Activated T-cell treated with anti-CD3 and anti-CD28 coated beads, Interleukin-2, amount 50 U/mL, for 72 hours (primary cell): ENCODE measurements around the gene MCM3. TPM values are rescaled to one million over a fixed set of nuclear protein-coding genes. Genes with fewer than 3 reads are reported as not detected.

Experiments
- ATAC-seq, 2 donors: fragments of 150-1000 bp; cut with Tn5 transposase; replicated peaks in 1 of 2; 2 replicates each; pipeline ENCODE4 v1.10.0; 2021; ENCODE audit warnings: moderate library complexity in 2 of 2, mild to moderate bottlenecking in 1 of 2
- DNase-seq, 2 donors: peaks; one replicate each; pipeline ENCODE4 v3.0.0; 2021 to 2022; ENCODE audit warnings: mixed read lengths in 1 of 2
- H3K27ac Mint-ChIP-seq: one replicate; pipeline ENCODE4 v1.8.0; 2022; ENCODE audit warnings: mild to moderate bottlenecking, moderate library complexity, mixed read lengths
- H3K27me3 Mint-ChIP-seq: one replicate; pipeline ENCODE4 v1.8.0; 2022; ENCODE audit warnings: low read depth, mixed read lengths
- H3K36me3 Mint-ChIP-seq, 2 donors: one replicate each; pipeline ENCODE4 v1.8.0; 2022; ENCODE audit warnings: mixed read lengths in 2 of 2, mild to moderate bottlenecking in 1 of 2; ENCODE audit not compliant: insufficient read depth in 2 of 2
- H3K4me1 Mint-ChIP-seq: one replicate; pipeline ENCODE4 v1.8.0; 2022; ENCODE audit warnings: low read depth, mixed read lengths
- H3K4me3 Mint-ChIP-seq, 2 donors: one replicate each; pipeline ENCODE4 v1.8.0; 2022; ENCODE audit warnings: mild to moderate bottlenecking in 2 of 2, mixed read lengths in 2 of 2, moderate library complexity in 2 of 2
- H3K9me3 Mint-ChIP-seq, 2 donors: one replicate each; pipeline ENCODE4 v1.8.0; 2022; ENCODE audit warnings: mixed read lengths in 2 of 2
- total RNA-seq, 2 donors: library from RNA; stranded (reverse); gene quantifications; one replicate each; pipeline ENCODE4 v1.2.3, GENCODE V29; 2022

The MCM3 gene
- total RNA-seq, 2 donors from 2014 or later = 184 to 238 TPM

GRCh38 chr6:52288841-52289240, 4.3 kb upstream of the MCM3 start:
- no peaks in the 10 kb centered on the region for H3K36me3 Mint-ChIP-seq

GRCh38 chr6:52288216-52288615, 3.7 kb upstream of the MCM3 start:
- peaks cover 28% of the 10 kb centered on the region for H3K4me1 Mint-ChIP-seq
- H3K36me3 Mint-ChIP-seq = peaks cover 4% of the 10 kb centered on the region in 2 donors
- no peak overlapping the region for H3K27ac Mint-ChIP-seq
- no peaks in the 10 kb centered on the region for H3K9me3 Mint-ChIP-seq
- no peak for DNase-seq
- no peak for ATAC-seq
- H3K4me3 Mint-ChIP-seq = no peak overlapping the region
- no peaks in the 10 kb centered on the region for H3K27me3 Mint-ChIP-seq

More at GRCh38 chr6:52288841-52289240, 4.3 kb upstream of the MCM3 start:
- Mint-ChIP-seq H3K4me3 (no peak overlapping the region), H3K27ac (no peak overlapping the region), H3K9me3 (no peaks in the 10 kb centered on the region), H3K4me1 (peaks cover 23% of the 10 kb centered on the region), H3K27me3 (no peaks in the 10 kb centered on the region)
- DNase-seq = no peak
- no peak for ATAC-seq

DNA sequence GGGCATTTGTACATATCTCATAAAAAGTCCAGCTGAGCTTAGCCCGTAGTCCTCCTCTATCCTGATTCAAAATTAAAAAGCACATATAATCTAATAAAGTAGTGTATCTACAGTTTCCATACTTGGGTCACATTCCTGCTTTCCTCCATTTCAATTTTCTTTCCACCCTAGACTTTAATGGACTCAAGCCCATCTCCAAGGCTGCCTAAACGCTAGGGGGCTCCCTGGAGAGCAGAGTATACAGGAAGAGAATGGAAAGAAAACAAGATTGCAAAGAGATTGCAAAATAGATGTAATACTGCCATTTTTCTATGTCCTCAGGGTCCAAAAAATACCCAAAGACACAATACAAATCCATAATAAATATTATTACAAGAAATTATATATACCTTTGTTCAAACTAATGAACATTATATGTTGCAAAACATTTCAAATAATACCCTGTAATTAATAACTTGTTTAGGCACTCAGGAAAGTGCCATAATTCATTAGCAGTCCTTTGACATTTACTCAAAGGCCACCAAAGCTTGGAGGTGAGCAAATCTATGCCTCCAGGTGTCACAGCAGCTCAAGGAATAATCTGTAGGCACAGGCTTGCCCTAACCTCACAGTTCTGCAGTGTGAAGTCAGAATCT, 2.4 kb upstream of the MCM3 start:
- Mint-ChIP-seq H3K4me1 (peaks cover 41% of the 10 kb centered on the region), H3K9me3 (no peaks in the 10 kb centered on the region), H3K27me3 (no peaks in the 10 kb centered on the region), H3K27ac (no peak overlapping the region), H3K4me3 (peak overlapping the region in 1 of 2 donors; percentile 27), H3K36me3 (peaks cover 10 to 16% of the 10 kb centered on the region in 2 donors)
- ATAC-seq = no peak
- DNase-seq = peak; percentile 71 to 76

GRCh38 chr6:52285177-52286068, 881 bp upstream of the MCM3 start:
- no peaks in the 10 kb centered on the region for H3K9me3 Mint-ChIP-seq
- H3K27ac Mint-ChIP-seq = no peak overlapping the region
- ATAC-seq (peak; percentile 13 to 16), DNase-seq (no peak)
- H3K27me3 Mint-ChIP-seq = no peaks in the 10 kb centered on the region
- peaks cover 13 to 29% of the 10 kb centered on the region in 2 donors for H3K36me3 Mint-ChIP-seq
- H3K4me1 Mint-ChIP-seq = peaks cover 56% of the 10 kb centered on the region
- H3K4me3 Mint-ChIP-seq = no peak overlapping the region

- no peak overlapping the region for H3K27ac Mint-ChIP-seq
- peak in 1 of 2 donors; percentile 38 for DNase-seq
- H3K9me3 Mint-ChIP-seq = no peaks in the 10 kb centered on the region
- H3K36me3 Mint-ChIP-seq = peaks cover 15 to 38% of the 10 kb centered on the region in 2 donors
- no peak for ATAC-seq
- H3K27me3 Mint-ChIP-seq = no peaks in the 10 kb centered on the region
- H3K4me3 Mint-ChIP-seq = no peak overlapping the region
- peaks cover 61% of the 10 kb centered on the region for H3K4me1 Mint-ChIP-seq
Measured at GRCh38 chr6:52284131-52284459, 447 bp downstream of the MCM3 start.

- peak overlapping the region; percentile 81 for H3K27ac Mint-ChIP-seq
Measured at GRCh38 chr6:52283111-52283510, 1.4 kb downstream of the MCM3 start.

GRCh38 chr6:52276130-52276529, 8.4 kb downstream of the MCM3 start:
- no peak for ATAC-seq
- H3K9me3 Mint-ChIP-seq = no peaks in the 10 kb centered on the region
- H3K27ac Mint-ChIP-seq = no peak overlapping the region
- peaks cover 25% of the 10 kb centered on the region for H3K4me1 Mint-ChIP-seq
- DNase-seq = no peak
- H3K27me3 Mint-ChIP-seq = no peaks in the 10 kb centered on the region
- H3K36me3 Mint-ChIP-seq = peaks cover 13 to 57% of the 10 kb centered on the region in 2 donors
- no peak overlapping the region for H3K4me3 Mint-ChIP-seq

More at GRCh38 chr6:52283111-52283510, 1.4 kb downstream of the MCM3 start:
- H3K36me3 Mint-ChIP-seq = peaks cover 17 to 48% of the 10 kb centered on the region in 2 donors
- DNase-seq (no peak), ATAC-seq (no peak)
- H3K9me3 Mint-ChIP-seq = no peaks in the 10 kb centered on the region
- peaks cover 53% of the 10 kb centered on the region for H3K4me1 Mint-ChIP-seq
- H3K4me3 Mint-ChIP-seq = peak overlapping the region in 1 of 2 donors; percentile 92
- H3K27me3 Mint-ChIP-seq = no peaks in the 10 kb centered on the region

DNA sequence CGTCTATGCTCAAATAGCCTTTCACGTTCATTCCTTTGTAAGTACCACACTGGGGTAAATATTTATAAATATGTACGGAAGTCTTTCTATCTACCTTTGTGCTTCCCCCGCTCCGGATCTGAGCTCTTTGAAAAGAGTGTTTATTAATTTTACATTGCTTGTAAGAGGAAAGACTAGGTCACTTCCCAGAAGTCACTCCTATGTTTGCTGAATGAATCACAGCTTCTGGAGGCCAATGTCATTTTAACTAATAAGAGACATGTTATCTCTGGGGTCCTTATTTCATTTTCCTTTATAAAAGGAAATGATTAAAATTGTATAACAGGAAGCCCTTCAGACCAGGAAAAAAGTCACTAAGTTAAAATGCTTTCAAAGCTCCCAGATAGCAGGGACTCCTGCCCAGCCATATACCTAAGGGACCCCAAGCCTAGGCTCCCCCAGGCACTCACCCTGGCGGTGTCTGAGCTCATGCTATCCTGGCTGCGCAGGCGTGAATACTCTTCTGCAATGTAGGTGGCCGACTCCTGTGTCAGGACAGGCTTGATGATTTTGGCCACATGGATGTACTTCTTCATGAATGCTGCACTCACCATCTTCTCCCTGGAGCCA, 12.6 kb downstream of the MCM3 start:
- DNase-seq (no peak), ATAC-seq (no peak)
- H3K4me1 Mint-ChIP-seq = peaks cover 18% of the 10 kb centered on the region
- no peaks in the 10 kb centered on the region for H3K9me3 Mint-ChIP-seq
- H3K36me3 Mint-ChIP-seq = peaks cover 16 to 54% of the 10 kb centered on the region in 2 donors
- H3K27me3 Mint-ChIP-seq = no peaks in the 10 kb centered on the region
- H3K27ac Mint-ChIP-seq = peak overlapping the region; percentile 30
- H3K4me3 Mint-ChIP-seq = no peak overlapping the region

- peak overlapping the region; percentile 76 for H3K27ac Mint-ChIP-seq
- DNase-seq (peak; percentile 69 to 77), ATAC-seq (peak; percentile 75 to 77)
- no peak overlapping the region for H3K4me3 Mint-ChIP-seq
- no peaks in the 10 kb centered on the region for H3K27me3 Mint-ChIP-seq
- H3K4me1 Mint-ChIP-seq = peaks cover 8% of the 10 kb centered on the region
- peaks cover 10 to 39% of the 10 kb centered on the region in 2 donors for H3K36me3 Mint-ChIP-seq
- H3K9me3 Mint-ChIP-seq = no peaks in the 10 kb centered on the region
Measured at GRCh38 chr6:52263709-52264540, 20.6 kb downstream of the MCM3 start.

DNA sequence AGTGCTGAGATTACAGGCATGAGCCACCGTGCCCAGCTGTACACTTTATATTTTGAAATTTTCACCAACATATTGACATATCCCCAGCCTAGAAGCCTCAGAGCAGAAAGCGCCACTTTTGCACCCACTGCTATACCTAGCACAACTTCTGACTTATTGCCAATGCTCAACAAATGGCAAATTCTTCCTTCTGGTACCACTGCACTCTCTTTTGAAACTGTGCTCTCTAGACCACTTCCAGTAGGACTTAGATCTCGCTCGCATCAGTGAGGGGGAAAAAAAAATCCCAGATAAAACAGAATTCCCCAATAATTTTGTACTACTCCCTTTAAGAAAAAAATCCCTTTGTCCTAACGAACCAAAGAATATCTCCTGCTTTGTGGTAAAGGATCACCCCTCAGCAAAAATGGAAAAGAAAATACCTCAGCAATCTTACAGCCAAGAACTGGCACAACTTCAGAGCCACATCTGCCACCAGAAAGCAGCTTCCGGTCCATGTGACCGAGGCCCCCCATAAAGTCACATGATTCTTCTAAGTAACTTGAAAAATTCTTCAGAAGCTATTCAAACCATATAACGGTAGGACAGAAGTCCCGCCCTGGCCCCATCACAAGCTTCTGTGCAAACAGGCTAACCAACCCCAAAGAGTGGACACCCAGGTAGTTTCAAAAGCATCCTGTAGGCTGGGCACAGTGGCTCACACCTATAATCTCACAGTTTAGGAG, 21.8 kb downstream of the MCM3 start:
- Mint-ChIP-seq H3K4me1 (peaks cover 7% of the 10 kb centered on the region), H3K9me3 (no peaks in the 10 kb centered on the region), H3K36me3 (peaks cover 6 to 28% of the 10 kb centered on the region in 2 donors), H3K27me3 (no peaks in the 10 kb centered on the region), H3K4me3 (no peak overlapping the region), H3K27ac (peak overlapping the region; percentile 81)
- no peak for ATAC-seq
- DNase-seq = no peak

- Mint-ChIP-seq H3K27me3 (no peaks in the 10 kb centered on the region), H3K4me3 (no peak overlapping the region), H3K27ac (no peak overlapping the region), H3K9me3 (no peaks in the 10 kb centered on the region), H3K36me3 (peaks cover 4 to 16% of the 10 kb centered on the region in 2 donors), H3K4me1 (no peaks in the 10 kb centered on the region)
- ATAC-seq (no peak), DNase-seq (no peak)
Measured at GRCh38 chr6:52261229-52261628, 23.3 kb downstream of the MCM3 start.

DNA sequence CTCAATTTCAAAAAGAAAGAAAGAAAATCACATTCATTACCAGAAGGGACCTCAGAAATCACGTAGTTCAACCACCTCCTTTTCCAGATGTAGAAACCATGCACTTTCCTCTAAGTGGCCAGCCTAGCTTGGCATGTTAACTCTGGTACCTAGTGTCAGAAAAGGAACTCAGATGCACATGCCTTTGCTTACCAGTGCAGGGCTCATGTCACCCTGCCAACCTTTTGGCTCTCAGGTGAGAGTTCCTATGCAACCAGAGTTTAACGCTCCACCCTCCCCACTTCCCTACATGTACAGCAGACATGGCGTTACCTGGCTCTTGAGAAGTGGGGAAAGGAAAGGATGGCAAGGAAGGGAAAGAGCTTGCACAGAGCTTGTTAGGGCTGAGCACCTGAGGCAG, 23.9 kb downstream of the MCM3 start:
- H3K9me3 Mint-ChIP-seq = no peaks in the 10 kb centered on the region
- H3K27me3 Mint-ChIP-seq = no peaks in the 10 kb centered on the region
- no peak overlapping the region for H3K4me3 Mint-ChIP-seq
- ATAC-seq (no peak), DNase-seq (no peak)
- H3K4me1 Mint-ChIP-seq = peaks cover 3% of the 10 kb centered on the region
- H3K27ac Mint-ChIP-seq = no peak overlapping the region
- H3K36me3 Mint-ChIP-seq = peaks cover 2 to 14% of the 10 kb centered on the region in 2 donors
